Activated T-helper 9 cell treated with anti-CD3 and anti-CD28 coated beads, Interleukin-2, amount 50 U/mL, for 16 hours (primary cell): ENCODE results near the gene MARCOL.

Experiments used
- DNase-seq: peaks from one replicate; pipeline ENCODE4 v3.0.0-alpha.2; 2020; ENCODE audit warnings: low read depth

The MARCOL gene

DNA sequence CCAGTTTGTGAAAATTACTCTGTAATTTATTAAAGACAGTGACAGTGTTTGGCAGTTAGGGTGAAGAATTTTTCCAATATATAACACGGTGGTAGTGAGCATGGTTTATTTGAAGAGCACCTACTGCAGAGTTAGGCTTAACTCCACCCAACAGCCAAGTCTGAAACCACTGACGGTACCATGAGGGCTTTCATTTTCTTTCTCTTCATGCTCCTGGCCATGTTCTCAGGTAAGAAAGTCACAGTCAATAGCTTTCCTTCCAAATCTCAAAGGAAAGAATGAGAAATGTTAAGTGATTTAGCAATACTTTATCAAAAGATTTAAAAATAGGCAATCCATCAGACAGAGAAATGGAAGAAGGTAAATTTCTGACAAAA, at the start of gene MARCOL:
MARCOL (plus strand) TSS at position 108 of the 377 bp plus-strand sequence; CDS start at position 181, 73 bp downstream.
- no peak for DNase-seq

- no peak for DNase-seq
Measured at GRCh38 chr5:148191010-148191409, 47.3 kb upstream of the MARCOL start.

GRCh38 chr5:148193202-148193601, 45.1 kb upstream of the MARCOL start:
- DNase-seq: no peak

- no peak for DNase-seq
Measured at GRCh38 chr5:148201151-148201550, 37.2 kb upstream of the MARCOL start.

DNA sequence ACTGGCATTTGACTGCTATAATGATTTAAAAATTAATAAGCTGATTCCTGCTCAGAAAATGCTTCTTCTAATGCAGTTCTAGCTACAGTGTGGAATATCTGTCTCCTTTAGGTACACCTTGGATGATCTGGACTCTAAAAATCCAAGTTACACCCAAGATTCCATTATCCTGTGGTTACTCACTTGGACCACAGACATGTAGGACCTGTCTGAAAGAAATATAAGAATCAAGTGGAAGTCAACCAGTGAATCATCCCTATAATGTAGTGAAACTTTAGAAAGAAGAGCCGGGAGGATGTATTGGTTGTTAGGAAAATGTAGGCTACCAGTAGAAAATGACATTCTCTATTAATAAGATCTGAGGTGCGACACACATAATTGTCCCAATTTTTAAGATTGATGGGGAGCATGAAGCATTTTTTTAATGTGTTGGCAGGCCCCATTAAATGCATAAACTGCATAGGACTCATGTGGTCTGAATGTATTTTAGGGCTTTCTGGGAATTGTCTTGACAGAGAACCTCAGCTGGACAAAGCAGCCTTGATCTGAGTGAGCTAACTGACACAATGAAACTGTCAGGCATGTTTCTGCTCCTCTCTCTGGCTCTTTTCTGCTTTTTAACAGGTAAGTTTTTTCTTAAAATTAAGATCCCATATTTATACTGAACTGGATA, 35.7 kb upstream of the MARCOL start, which contains the start of gene SPINK6:
SPINK6 (plus strand) TSS at position 512 of the 673 bp plus-strand sequence; CDS start at position 567, 55 bp downstream.
- DNase-seq: no peak

GRCh38 chr5:148205044-148205806, 33.1 kb upstream of the MARCOL start:
- no peak for DNase-seq

DNA sequence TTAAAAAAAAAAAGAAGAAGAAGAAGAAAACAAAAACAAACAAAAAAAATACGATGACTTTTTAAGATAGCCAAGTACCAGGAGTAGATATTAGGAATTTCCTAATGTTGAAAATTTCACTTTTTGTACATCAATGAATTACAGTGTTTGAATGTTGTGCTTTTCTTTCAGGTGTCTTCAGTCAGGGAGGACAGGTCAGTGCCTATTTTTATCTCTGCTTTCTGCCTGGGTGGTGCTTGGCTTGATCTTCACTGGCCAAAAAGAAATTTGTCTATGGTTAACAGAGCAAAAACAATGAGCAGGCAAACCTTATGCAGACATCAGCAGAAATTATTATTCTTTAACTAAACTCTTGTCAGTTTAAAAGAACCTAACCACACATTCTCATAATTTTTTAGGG, 32.5 kb upstream of the MARCOL start:
- DNase-seq: no peak

GRCh38 chr5:148206620-148207019, 31.7 kb upstream of the MARCOL start:
- DNase-seq: no peak

DNA sequence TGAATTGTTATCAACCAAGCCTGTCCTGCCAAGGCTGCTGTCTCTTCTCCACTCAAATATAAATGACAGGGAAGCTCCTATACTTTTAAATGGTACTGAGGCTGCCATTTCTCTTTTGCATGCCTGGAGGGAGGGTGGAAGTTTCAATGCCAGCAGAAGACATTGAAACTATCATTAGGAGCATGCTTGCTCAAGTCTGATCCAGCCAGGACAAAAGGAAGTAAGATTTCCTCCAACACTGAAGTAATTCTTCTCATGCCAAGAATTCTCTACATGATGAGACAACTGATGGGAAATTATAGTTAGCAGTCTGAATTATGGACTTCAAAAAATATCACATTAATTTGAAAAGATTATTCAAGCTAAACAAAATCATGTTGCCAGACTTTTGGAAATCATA, 30.1 kb upstream of the MARCOL start:
- no peak for DNase-seq

- DNase-seq: no peak
Measured at GRCh38 chr5:148209151-148209770, 29.1 kb upstream of the MARCOL start.

DNA sequence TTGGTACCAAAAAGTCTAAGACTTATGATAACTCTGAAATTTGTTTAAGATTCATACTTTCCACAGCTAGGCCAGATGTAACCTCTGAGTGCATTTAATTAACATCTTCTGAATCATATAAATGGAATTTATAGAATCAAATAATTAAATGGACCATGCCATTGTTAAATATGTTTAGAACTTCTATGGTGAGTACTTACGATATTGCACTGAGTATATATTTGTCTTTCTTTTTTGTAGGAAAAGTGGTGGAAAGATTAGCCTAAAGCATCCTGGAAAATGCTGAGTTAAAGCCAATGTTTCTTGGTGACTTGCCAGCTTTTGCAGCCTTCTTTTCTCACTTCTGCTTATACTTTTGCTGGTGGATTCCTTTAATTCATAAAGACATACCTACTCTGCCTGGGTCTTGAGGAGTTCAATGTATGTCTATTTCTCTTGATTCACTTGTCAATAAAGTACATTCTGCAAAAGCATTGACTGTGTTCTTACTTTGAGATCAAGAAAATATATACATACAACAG, 23.6 kb upstream of the MARCOL start:
- DNase-seq: no peak

DNA sequence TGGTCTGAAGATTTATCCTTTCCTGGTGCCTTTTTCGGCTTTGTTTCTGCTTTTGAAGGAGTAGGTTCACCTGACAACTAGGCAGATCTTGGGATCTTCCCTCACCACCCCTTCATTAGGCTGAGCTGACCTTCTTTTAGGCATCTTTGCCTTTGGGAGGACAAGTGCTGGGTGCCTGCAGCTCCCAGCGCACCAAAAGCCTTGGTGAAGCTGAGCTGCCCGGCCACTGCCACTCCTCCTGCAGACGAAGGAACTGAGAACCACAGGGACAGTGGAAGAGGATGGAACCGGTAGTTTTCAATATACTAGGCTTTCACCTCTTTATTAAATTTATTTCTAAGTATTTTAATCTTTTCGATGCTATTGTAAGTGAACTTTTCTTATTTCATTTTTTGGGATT, 16.8 kb upstream of the MARCOL start:
- no peak for DNase-seq

DNA sequence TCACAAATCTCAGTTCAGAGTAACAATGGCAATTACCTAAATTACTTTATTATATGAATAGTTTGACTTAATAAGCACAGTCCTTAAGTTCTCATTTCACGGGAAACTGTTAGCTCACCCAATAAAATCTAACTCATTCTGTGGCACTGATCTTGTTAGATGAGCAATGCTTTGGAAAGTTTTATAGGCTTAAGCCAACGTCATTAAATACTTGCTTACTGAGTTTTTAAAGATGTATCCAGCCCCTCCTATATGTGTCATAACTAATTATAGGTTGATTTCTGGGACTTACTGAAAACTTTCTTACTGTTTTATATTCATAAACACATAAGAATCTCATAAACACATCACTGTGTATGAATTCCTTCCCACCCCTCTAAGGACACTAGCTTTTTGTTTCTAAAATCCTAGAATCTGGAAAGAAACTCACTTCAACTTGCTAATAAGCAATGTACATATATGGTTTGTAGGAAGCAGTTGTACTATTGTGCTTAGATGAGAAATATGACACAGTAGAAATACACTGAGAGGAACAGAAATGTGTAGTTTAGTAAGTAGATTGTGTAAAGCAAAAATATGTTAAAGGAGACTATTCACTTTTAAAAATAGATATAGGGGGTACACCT, 14.1 kb upstream of the MARCOL start:
- DNase-seq: no peak

- no peak for DNase-seq
Measured at GRCh38 chr5:148228392-148228984, 9.8 kb upstream of the MARCOL start.

DNA sequence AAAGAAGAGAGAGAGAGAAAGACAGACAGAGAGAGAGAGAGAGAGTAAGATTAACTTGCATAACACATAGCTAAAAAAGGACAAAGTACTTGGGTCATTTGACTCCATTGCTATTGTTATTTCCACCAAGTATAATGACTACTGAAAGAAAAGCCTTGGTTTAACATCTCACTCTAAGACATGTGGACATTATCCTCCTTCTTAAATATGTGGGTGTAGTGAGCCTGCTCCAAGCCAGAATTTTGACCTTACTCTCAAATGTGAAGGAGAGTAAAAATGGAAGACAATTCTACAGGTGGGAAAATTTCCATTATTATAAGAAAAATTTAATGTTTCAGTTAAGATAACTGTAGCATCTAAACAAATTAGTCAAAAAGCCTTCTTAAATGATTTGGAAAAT, 8.5 kb upstream of the MARCOL start:
- no peak for DNase-seq

DNA sequence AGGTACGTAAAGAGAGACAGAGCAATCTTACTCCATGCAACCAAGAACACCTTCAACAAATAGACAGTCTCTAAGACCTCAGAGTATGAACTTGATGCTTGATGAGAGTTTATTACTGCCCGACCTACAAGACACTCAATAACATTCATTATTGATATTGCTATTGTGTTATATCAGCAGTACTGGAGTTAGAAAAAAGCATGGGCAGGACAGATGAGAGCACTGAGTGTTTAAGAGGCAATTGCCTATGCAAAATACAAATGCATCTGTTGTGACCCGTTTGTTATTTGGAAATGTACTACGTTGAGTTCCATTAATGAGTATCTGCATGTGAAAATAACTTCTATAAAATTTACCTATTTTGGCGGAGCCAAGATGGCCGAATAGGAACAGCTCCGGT, 8.1 kb upstream of the MARCOL start:
- no peak for DNase-seq

DNA sequence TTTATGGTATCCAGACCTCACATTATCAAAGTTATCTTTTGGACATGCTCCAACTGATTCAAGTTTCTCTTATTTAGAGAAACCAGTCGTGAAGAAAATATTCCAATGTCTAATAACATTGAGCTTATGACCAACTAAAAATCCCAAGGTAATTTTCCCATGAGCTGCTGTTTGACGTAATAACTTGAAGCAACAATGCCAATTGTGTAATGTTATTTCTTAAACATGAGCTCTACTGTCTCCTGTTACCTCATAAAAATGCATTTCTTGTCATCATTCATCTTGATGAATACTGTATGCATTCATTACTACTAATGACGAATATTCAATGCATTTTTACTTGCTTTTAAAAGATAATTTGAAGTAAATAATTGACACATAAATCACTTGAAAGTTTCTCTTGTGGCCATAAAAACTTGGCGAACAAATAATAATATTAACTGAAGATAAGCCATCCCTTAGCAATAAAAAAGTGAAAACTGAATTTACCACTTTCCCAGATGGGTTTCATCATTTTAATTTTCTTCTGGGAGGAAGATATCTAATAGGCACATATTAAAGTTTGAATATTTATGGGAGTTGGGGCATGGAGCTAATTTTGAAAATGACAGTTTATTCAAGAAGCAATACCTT, 424 bp upstream of the MARCOL start:
- no peak for DNase-seq

DNA sequence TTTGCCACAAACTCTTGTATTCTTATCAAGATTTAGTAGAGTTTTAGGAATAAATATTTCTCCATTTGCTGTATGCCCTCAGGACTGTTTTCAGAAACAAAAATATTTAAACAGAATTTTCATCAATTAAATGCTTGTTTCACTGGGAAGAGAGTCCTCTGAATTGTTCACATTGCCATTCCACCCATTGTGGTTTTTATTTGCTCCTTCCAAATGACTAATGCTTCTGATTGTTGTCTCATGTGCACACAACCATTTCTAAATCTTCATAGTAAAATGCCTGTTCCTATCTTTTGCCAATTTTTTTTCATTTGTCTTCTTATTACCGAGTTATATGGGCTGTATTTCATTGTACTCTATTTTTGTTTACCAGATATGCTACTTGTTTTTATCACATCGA, 10.6 kb downstream of the MARCOL start:
- no peak for DNase-seq

DNA sequence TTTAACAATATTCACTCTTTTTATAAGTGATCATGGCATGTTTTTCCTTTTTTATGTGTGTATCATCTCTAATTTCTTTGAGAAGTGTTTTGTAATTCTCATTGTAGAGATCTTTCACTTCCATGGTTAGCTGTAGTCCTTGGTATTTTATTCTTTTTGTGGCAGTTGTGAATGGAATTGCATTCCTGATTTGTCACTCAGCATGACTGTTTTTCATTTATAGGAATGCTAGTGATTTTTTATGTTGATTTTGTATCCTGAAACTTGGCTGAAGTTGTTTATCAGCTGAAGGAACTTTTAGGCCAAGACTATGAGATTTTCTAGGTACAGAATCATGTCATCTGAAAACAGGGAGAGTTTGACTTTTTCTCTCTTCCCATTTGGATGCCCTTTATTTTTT, 17.1 kb downstream of the MARCOL start:
- no peak for DNase-seq

GRCh38 chr5:148259288-148259687, 21.0 kb downstream of the MARCOL start:
- DNase-seq: no peak

GRCh38 chr5:148261221-148261620, 22.9 kb downstream of the MARCOL start:
- DNase-seq: no peak

DNA sequence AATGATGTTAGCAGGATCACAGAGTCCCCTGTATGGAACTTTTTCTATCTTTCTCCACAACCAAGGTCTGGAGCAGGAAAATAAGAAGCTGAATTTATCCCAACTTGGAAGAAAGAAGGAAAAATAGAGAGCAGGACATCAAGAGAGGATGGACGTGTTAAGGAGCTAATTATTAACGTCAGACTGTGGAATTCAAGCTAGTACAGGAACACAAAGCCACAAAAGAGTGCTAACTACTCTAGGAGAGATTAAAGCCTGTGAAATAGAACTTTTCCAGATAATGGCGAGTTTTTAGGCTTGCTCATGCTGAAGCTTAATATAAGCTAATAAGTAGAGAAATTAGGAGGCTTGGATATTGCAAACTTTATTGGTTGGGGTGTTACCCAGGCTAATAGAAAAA, 29.6 kb downstream of the MARCOL start:
- DNase-seq: no peak
